A549 (cell line): ENCODE data around the gene RNF8. TPM values are rescaled to one million over a fixed set of nuclear protein-coding genes. Genes with fewer than 3 reads are reported as not detected.

Experiments
- ATAC-seq, 2 experiments: fragments of 200-7000 bp in 1 of 2; fragments of >200 bp in 1 of 2; cut with Nextera tagmentation in 1 of 2; cut with Tn5 transposase in 1 of 2; 3 replicates each; pipeline versions ENCODE4 v1.8.0 to v1.9.1; 2018 to 2020; ENCODE audit warnings: mild to moderate bottlenecking in 1 of 2, moderate library complexity in 1 of 2
- CTCF ChIA-PET: fragments of 300-600 bp; sonication (Branson Sonifier 250); formaldehyde crosslinking; extraction: SDS; loops from one replicate; lab custom pipeline; 2021; ENCODE audit warnings: antibody characterized with exemption, inconsistent platforms; lab: Yijun Ruan, JAX
- POLR2A ChIA-PET: fragments of 350-600 bp; formaldehyde crosslinking; extraction: SDS; loops from one replicate; lab custom pipeline; 2021; ENCODE audit warnings: antibody characterized with exemption, inconsistent platforms; lab: Yijun Ruan, JAX
- DNase-seq, 2 experiments: peaks; one replicate each; pipeline versions ENCODE4 v3.0.0 to v3.0.0-alpha.2; 2011 to 2016; ENCODE audit warnings: low read depth in 1 of 2, low spot score in 1 of 2
- FAIRE-seq: peaks from 2 replicates; lab custom pipeline; 2011; peaks lifted over from hg19 to GRCh38; lab: Jason Lieb, UNC
- H3K27ac ChIP-seq, 2 experiments: fragments of >200 bp; sonication (Bioruptor Twin); formaldehyde crosslinking; 3 replicates each; pipeline ENCODE4 v1.5.1; 2016 to 2017
- H3K4me1 ChIP-seq: fragments of >200 bp; sonication (Bioruptor Twin); formaldehyde crosslinking; 3 replicates; pipeline ENCODE4 v1.6.1; 2016
- H3K4me2 ChIP-seq: fragments of >200 bp; sonication (Bioruptor Twin); formaldehyde crosslinking; 3 replicates; pipeline ENCODE4 v1.6.1; 2016
- H3K4me3 ChIP-seq: fragments of >200 bp; sonication (Bioruptor Twin); formaldehyde crosslinking; 3 replicates; pipeline ENCODE4 v1.5.1; 2016
- H3K9me3 ChIP-seq: fragments of >200 bp; sonication (Bioruptor Twin); formaldehyde crosslinking; 3 replicates; pipeline ENCODE4 v1.6.1; 2016
- ATOH8 ChIP-seq: fragments of 250-450 bp; sonication (Bioruptor Pico); IDR thresholded peaks from 2 replicates; pipeline ENCODE4 v1.5.0; 2020; ENCODE audit warnings: low read depth, mild to moderate bottlenecking, moderate library complexity
- BHLHE40 ChIP-seq: IDR thresholded peaks from 2 replicates; pipeline ENCODE4 v1.6.1; 2012; ENCODE audit warnings: low read depth, low read length, inconsistent platforms
- CHD2 ChIP-seq: fragments of 150-350 bp; IDR thresholded peaks from 2 replicates; pipeline ENCODE4 v1.6.1; 2014; ENCODE audit warnings: low read length; ENCODE audit not compliant: partially characterized antibody
- E2F6 ChIP-seq: IDR thresholded peaks from 2 replicates; pipeline ENCODE4 v1.6.1; 2012; ENCODE audit warnings: low read depth, borderline replicate concordance
- ELK1 ChIP-seq: fragments of 150-350 bp; IDR thresholded peaks from 2 replicates; pipeline ENCODE4 v1.6.1; 2014; ENCODE audit warnings: low read depth, mild to moderate bottlenecking, low read length
- EP300 ChIP-seq, 2 experiments: fragments of >200 bp; sonication (Bioruptor Twin); formaldehyde crosslinking; IDR thresholded peaks; 2 replicates in 1 of 2; 3 replicates in 1 of 2; pipeline ENCODE4 v1.6.1; 2016 to 2017
- ESRRA ChIP-seq: fragments of 150-350 bp; IDR thresholded peaks from 2 replicates; pipeline ENCODE4 v1.6.1; 2014; ENCODE audit warnings: mild to moderate bottlenecking, low read length, borderline replicate concordance
- FOSL2 ChIP-seq, 2 experiments: fragments of 450-650 bp in 1 of 2; fragments of >200 bp in 1 of 2; sonication (Bioruptor Twin) in 1 of 2; formaldehyde crosslinking; IDR thresholded peaks; 2 replicates each; pipeline versions ENCODE4 v1.5.0 to v1.6.1; 2016 to 2020; ENCODE audit warnings: mild to moderate bottlenecking in 1 of 2, moderate library complexity in 1 of 2
- GATA3 ChIP-seq: IDR thresholded peaks from 2 replicates; pipeline ENCODE4 v1.6.1; 2012; ENCODE audit warnings: borderline replicate concordance
- HDAC2 ChIP-seq: fragments of 200-600 bp; sonication (generic); IDR thresholded peaks from 2 replicates; pipeline ENCODE4 v1.6.1; 2016
- HES2 ChIP-seq: fragments of >200 bp; sonication (Bioruptor Twin); formaldehyde crosslinking; IDR thresholded peaks from 2 replicates; pipeline ENCODE4 v1.6.1; 2016
- HMGXB4 ChIP-seq: fragments of 250-450 bp; sonication (Bioruptor Pico); IDR thresholded peaks from 2 replicates; pipeline ENCODE4 v1.5.0; 2021; ENCODE audit warnings: mild to moderate bottlenecking, moderate library complexity, borderline replicate concordance
- HOXA7 ChIP-seq: fragments of 250-450 bp; sonication (Bioruptor Pico); IDR thresholded peaks from 2 replicates; pipeline ENCODE4 v1.5.0; 2020; ENCODE audit warnings: mild to moderate bottlenecking, moderate library complexity
- JUN ChIP-seq, 2 experiments: fragments of >200 bp; sonication (Bioruptor Twin); formaldehyde crosslinking; IDR thresholded peaks; 2 replicates in 1 of 2; 3 replicates in 1 of 2; pipeline ENCODE4 v1.6.1; 2016 to 2017
- JUNB ChIP-seq: fragments of >200 bp; sonication (Bioruptor Twin); formaldehyde crosslinking; IDR thresholded peaks from 2 replicates; pipeline ENCODE4 v1.6.1; 2016
- KDM1A ChIP-seq: fragments of 200-600 bp; sonication (generic); IDR thresholded peaks from 2 replicates; pipeline ENCODE4 v1.6.1; 2016; ENCODE audit warnings: low read depth, mild to moderate bottlenecking
- KDM5A ChIP-seq: fragments of 200-600 bp; sonication (generic); IDR thresholded peaks from 2 replicates; pipeline ENCODE4 v1.6.1; 2016; ENCODE audit warnings: antibody characterized with exemption, mild to moderate bottlenecking
- MAFK ChIP-seq: fragments of 450-650 bp; IDR thresholded peaks from 2 replicates; pipeline ENCODE4 v1.6.1; 2014; ENCODE audit not compliant: partially characterized antibody
- MAX ChIP-seq: IDR thresholded peaks from 2 replicates; pipeline ENCODE4 v1.6.1; 2012
- MAZ ChIP-seq: fragments of 150-350 bp; IDR thresholded peaks from 2 replicates; pipeline ENCODE4 v1.6.1; 2014; ENCODE audit warnings: antibody characterized with exemption, low read depth, low read length, borderline replicate concordance
- NPAS2 ChIP-seq: fragments of 250-450 bp; sonication (Bioruptor Pico); IDR thresholded peaks from 2 replicates; pipeline ENCODE4 v1.8.0; 2022; ENCODE audit warnings: mild to moderate bottlenecking, moderate library complexity, borderline replicate concordance
- POLR2A ChIP-seq: IDR thresholded peaks from 2 replicates; pipeline ENCODE4 v1.6.1; 2012; ENCODE audit warnings: mild to moderate bottlenecking, low read length
- RARB ChIP-seq: fragments of 250-450 bp; sonication (Bioruptor Pico); IDR thresholded peaks from 2 replicates; pipeline ENCODE4 v1.8.0; 2021; ENCODE audit warnings: mild to moderate bottlenecking, moderate library complexity
- RNF2 ChIP-seq: fragments of 200-600 bp; sonication (generic); IDR thresholded peaks from 2 replicates; pipeline ENCODE4 v1.6.1; 2016; ENCODE audit warnings: low read depth, mild to moderate bottlenecking, antibody characterized with exemption, moderate library complexity, borderline replicate concordance
- TP53 ChIP-seq: fragments of 250-450 bp; sonication (Bioruptor Pico); IDR thresholded peaks from 2 replicates; pipeline ENCODE4 v1.5.0; 2021; ENCODE audit warnings: mild to moderate bottlenecking, moderate library complexity
- ZC3H11A ChIP-seq: fragments of 450-650 bp; IDR thresholded peaks from 2 replicates; pipeline ENCODE4 v1.6.1; 2014; ENCODE audit warnings: antibody characterized with exemption, mild to moderate bottlenecking
- WGBS: methylation state at CpG from one replicate; pipeline ENCODE4 v1.1.6; 2017; ENCODE audit errors: missing lambda C conversion rate; 5-methylcytosine and 5-hydroxymethylcytosine counted together
- polyA plus RNA-seq, 4 experiments: library from polyadenylated mRNA; depleted of rRNA in 3 of 4; stranded (reverse); fragments of >200 nt; fragmentation: RNase III in 1 of 4; extraction: RNeasy Plus Mini Kit Qiagen cat#74134 plus additional on column Dnase treatment in 1 of 4; gene quantifications; 2 replicates in 3 of 4; 3 replicates in 1 of 4; pipeline ENCODE4 v1.2.3, GENCODE V29; 2011 to 2017

RNF8 gene
- polyA plus RNA-seq, 2 of the 4 experiments (the other 2 are of a cell fraction), result 21.4 to 22.0 TPM

- POLR2A ChIA-PET, result no interaction called here
- CTCF ChIA-PET, result interaction anchor here (0.5 to 1.2 kb wide), 2 partner anchors 29 to 563 kb away, joined by 3 read pairs; no protein-coding TSS in a partner anchor
- 90% methylated on average over 3 of the region's 3 CpGs for WGBS
- no peak overlapping the region for H3K4me2 ChIP-seq
- no peak overlapping the region for H3K4me3 ChIP-seq
- no peaks in the 10 kb centered on the region for H3K9me3 ChIP-seq
- FAIRE-seq (no peak), ATAC-seq (no peak), DNase-seq (no peak)
- H3K27ac ChIP-seq, result no peak overlapping the region
- peaks cover 14% of the 10 kb centered on the region; the same call in 2 of the 3 replicates for H3K4me1 ChIP-seq
- TF ChIP-seq MAX (no peak), E2F6 (no peak), NPAS2 (CRISPR knock-in tag) (no peak), POLR2A (no peak), HDAC2 (no peak), EP300 (IDR thresholded peaks at IDR 0.05) (no peak), RARB (CRISPR knock-in tag) (no peak)
These were observed 13.1 kb downstream of the RNF8 start for GRCh38 chr6:37366910-37367309.

- Histone ChIP-seq H3K27ac (no peak overlapping the region), H3K9me3 (no peaks in the 10 kb centered on the region), H3K4me1 (peaks cover 14% of the 10 kb centered on the region; the same call in 2 of the 3 replicates), H3K4me2 (no peak overlapping the region), H3K4me3 (no peak overlapping the region)
- DNase-seq (no peak), FAIRE-seq (no peak), ATAC-seq (no peak)
- WGBS, result 95% methylated on average over 1 of the region's 1 CpG
- POLR2A ChIA-PET, result no interaction called here
- TF ChIP-seq KDM1A (no peak), MAX (no peak), JUN (IDR thresholded peaks at IDR 0.05) (no peak), HES2 (no peak), HMGXB4 (CRISPR knock-in tag) (no peak), ZC3H11A (no peak), RNF2 (no peak), FOSL2 (IDR thresholded peaks at IDR 0.05) (no peak), FOSL2 (CRISPR knock-in tag; IDR thresholded peaks at IDR 0.05) (no peak), E2F6 (no peak)
- CTCF ChIA-PET, result interaction anchor here (1.6 kb wide), 1 partner anchor 12 kb away, joined by 15 read pairs; no protein-coding TSS in a partner anchor
These were observed 15.2 kb downstream of the RNF8 start for GRCh38 chr6:37368961-37369320.

- Histone ChIP-seq H3K4me3 (no peak overlapping the region), H3K9me3 (no peaks in the 10 kb centered on the region), H3K4me1 (peaks cover 14% of the 10 kb centered on the region; the same call in 2 of the 3 replicates), H3K27ac (no peak overlapping the region)
- POLR2A ChIA-PET, result no interaction called here
- DNase-seq (no peak), ATAC-seq (no peak; a peak in 1 of 6 replicates), FAIRE-seq (no peak)
- CTCF ChIA-PET, result interaction anchor here (0.8 to 1.6 kb wide), 3 partner anchors 11 to 323 kb away, joined by 3 to 15 read pairs (median 5); no protein-coding TSS in a partner anchor
- WGBS, result 25% methylated on average over 1 of the region's 1 CpG
- TF ChIP-seq FOSL2 (IDR thresholded peaks at IDR 0.05) (no peak), FOSL2 (CRISPR knock-in tag; IDR thresholded peaks at IDR 0.05) (no peak), TP53 (CRISPR knock-in tag) (no peak), BHLHE40 (no peak), ELK1 (no peak), CHD2 (no peak), GATA3 (no peak), HOXA7 (CRISPR knock-in tag) (no peak), JUNB (no peak), MAZ (no peak), KDM5A (no peak), MAFK (no peak), ATOH8 (no peak), ESRRA (no peak)
- TF ChIP-seq, all 56 proteins: peak for 0
- H3K4me2 ChIP-seq, result no peak overlapping the region
These were observed 15.8 kb downstream of the RNF8 start for GRCh38 chr6:37369321-37370201.
